DMS79 (cell line): ENCODE data around the gene OVAAL.

Source experiments
- DNase-seq: peaks from one replicate; lab custom pipeline; 2025; lab: John Stamatoyannopoulos, UW

OVAAL gene

DNA sequence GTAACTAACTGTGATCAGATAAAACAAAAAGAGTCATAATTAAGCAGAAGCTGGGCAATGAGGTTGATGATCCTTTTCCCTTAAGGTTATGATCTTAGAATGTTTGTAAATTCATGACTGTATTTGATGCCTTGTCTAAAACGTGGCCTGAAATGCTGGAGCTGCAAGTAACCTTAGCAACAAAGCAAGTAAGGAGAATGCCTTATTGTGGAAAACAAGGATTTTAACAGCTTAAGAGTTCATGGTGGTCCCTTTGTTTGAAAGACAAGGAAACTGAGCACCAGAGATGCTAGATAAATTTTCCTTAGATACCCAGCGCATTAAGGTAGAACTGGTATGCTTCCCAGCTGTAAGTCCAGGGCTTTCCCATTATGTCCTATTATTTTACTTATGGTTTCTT, 47.4 kb downstream of the OVAAL start:
- DNase-seq: no peak

- no peak for DNase-seq
Observed at GRCh38 chr1:180609643-180610555, 51.1 kb downstream of the OVAAL start.

DNA sequence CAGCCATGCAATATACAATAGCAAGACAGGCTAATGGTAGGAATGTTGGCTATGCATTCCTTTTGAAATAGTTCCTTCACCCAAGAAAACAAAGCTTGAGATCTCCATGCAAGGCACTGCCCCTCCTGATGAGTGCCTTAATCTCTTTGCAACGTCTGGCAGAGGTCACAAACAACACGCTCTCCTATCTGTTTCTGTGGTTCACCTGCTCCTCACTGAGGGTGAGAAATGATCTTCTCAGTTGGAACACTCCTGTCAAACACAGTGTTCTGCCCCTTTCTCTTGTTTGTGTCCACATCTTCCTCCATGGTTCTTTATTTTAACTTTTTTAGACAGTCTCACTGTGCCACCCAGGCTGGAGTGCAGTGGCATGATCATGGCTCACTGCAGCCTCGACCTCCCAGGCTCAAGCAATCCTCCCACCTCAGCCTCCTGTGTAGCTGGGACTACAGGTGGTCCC, 51.8 kb downstream of the OVAAL start:
- no peak for DNase-seq

DNA sequence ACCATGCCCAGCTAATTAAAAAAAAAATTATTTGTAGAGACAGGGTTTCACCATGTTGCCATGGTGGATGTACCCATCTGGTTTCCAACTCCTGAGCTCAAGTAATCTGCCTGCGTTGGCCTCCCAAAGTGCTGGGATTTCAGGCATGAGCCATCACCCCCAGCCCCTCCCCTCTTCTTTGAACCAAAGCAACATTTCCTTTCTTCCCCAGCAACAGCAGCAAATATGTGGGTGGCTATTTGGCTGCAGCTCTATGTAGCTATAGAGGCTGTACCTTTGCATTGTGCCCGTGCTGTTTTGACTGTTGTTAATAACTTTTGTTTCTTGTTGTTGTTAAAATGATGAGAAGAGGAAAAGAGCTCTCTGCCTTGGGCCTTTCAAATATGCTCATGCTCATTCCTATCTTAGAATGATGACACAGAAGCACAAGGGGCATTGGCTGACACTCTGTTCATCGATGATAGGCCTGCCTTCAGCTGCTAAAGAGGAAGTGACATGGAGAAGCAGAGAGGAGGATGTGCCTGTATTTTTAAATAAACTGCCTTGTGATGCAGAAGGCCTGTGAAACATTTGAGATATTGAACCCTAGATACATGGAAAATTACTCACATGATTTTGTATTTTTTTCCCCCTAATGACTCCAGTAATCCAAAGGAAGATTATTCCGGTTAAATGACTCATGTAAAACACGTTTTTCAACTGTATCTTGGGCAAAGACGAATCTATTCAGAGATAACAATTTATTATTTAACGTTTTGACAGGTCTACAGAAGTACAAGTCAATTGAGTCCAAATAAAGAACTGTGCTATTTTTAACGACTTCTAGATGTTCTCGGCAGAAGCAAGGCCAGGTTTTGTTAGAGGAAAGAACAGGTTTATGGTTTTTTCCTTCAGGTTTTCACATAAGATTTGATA, 52.5 kb downstream of the OVAAL start:
- DNase-seq: no peak

DNA sequence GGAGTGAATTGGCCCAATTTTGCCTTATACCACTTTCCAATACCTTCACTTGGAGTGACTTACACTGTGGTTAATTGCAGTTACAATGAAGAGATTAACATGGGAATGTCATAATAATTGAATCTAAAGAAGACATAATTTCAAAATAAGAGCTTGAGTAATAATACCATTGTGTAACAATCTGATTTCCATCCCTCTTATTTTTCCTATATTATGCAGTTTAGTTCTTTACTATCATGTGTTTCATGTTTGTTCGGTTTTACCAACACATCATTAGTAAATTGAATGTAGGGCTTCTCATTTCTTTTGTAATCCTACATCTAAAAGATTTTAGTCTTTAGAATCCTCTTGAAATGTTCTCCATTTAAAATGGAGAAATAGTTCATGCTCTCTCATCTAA, 53.9 kb downstream of the OVAAL start:
- DNase-seq: no peak

GRCh38 chr1:180614730-180615129, 56.0 kb downstream of the OVAAL start:
- DNase-seq: peak; percentile 86

GRCh38 chr1:180615493-180616290, 56.9 kb downstream of the OVAAL start:
- peak; percentile 59 for DNase-seq
